RPMI8226 (cell line): ENCODE data around the gene TXNRD2.

Experiments
- DNase-seq: peaks from one replicate; pipeline ENCODE4 v3.0.0-alpha.2; 2015

TXNRD2 gene

DNA sequence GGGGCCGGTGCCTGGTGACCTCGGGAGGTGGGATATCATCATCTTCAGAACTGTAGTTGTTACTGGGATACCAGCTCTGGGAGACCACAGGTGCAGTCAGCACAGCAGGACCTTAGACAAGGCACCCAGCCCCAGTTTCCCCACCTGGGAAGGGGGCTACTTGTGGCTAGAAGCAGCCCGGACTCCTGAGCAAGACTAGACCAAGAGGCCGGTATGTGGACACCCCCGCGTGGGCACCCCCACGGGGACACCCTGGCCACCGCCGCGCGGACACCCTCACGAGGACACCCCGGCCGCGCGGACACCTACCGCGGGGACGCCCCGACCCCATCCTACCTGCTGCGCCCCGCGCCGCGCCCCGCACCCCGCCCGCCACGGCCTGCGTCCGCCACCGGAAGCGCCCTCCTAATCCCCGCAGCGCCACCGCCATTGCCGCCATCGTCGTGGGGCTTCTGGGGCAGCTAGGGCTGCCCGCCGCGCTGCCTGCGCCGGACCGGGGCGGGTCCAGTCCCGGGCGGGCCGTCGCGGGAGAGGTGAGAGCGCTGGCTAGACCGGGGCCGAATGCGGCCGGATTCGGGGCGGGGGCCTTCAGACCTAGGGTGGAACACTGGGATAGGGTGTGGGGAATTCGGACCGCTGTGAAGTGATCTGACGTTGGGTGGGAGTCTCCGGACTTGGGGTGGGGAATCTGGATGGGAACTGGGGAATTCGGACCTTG lies at the start of gene TXNRD2, which contains the start of gene COMT:
TXNRD2 (minus strand) TSS at position 454 of the 718 bp plus-strand sequence; CDS start at position 439, 15 bp downstream.
COMT (plus strand) TSS at position 408 of the 718 bp plus-strand sequence. CDS start 20,755 bp downstream, outside the sequence.
- peak; percentile 45 for DNase-seq

DNA sequence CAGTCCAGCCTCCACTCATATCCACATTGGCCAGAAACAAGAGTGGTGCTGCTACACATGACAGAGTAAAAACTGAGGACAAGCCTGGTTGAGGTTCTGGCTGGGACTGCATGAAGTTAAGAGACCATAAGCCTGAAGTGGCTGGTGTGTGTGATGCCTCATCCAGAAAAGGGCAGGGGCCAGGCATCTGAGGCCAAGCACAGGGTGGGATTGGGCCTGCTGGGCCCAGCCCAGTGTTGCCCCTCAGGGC lies 49.7 kb upstream of the TXNRD2 start:
- DNase-seq = no peak

DNA sequence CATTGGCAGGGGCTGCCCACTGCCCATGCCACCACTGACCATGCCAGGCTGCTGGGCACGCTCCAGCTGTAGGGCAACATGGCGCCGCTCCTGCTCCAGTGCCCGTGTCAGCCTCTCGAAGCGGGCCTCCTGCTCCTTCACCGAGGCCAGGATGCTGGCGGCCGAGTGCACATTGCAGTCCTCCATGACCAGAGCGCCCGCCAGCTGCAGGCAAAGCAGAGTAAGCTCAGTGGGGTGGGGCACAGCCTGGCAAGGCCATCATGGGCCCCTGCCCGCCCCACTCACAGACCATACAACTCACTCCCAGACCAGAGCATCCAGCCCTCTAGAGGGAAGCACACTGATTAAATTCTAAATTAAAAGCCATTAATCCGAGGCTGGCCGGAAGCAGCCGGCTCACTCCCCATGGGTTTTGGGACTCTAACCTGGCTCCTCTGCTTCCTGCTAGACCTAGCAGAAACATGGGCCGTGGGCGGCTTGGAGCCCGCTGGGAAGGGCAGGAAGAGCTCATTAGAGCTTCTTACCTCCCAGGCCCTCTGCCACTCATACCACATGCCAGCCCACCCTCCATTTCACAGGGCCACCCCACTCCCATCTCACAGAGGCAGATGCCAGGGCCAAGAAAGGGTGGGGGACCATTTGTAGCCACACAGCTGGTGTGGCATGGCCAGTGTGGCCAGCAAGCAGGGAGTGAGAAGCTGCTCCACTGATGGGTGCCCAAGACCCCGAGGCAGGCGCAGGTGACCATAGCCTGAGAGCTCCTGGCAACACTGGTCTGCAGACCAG lies 49.2 kb upstream of the TXNRD2 start:
- no peak for DNase-seq

DNA sequence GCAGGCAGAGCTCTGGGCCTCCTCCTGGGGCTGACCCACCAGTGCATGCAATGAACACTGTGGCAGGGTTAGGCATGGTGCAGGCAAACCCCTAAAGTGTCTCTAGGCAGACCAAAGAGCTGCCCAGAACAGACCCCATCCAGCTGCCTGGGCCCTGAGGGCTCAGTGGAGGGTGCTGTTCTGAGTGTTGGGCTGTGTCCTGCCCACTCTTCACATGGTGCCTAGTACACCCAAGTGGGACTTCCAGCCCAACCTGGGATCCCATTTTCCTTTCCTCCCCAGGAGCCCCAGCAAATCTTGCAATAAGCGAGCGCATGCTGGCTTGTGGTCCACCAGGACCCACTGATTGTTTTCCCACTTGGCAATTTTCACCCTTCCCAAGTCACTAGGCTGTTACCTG lies 48.6 kb upstream of the TXNRD2 start:
- no peak for DNase-seq

DNA sequence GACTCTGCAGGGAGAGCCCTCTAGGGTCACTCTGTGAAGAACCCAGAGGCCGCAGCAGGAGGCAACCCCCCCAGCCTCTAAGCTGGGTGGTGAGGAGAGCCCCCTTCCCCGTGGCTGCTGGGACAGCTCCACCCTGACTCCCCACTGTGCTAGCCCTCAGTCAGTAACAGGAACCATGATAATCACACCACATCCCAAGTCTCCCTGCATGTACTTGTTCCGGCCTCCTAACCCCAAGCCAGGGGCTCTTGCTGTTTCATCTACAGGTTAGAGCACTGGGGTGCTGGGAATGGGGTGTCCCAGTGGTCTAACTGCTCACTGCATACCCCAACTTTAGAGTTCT lies 48.1 kb upstream of the TXNRD2 start:
- DNase-seq = no peak

GRCh38 chr22:19988965-19989724 lies 47.5 kb upstream of the TXNRD2 start:
- DNase-seq = no peak

DNA sequence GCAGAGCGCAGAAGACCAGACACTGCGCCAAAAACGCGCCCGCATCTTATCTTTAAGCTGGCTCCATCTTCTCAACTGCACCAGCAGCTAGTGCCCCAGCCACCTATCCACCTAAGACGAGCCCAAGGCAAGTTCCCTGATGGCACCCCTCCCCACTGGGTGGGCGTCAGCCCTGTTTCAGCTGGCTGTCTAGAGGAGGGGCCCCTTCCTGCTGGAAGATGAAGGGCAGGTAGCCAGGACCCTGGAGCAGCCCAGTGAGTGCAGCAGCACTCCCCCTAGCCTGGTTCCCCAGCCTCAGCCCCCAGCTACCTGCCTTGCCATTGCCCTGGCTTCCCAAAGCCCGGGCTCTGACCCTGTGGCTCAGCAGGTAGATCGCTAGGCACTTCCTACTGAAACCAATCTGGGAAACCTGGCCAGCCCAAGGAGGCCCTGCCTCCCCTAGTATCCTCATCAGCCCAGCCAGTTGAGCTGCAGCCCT lies 46.8 kb upstream of the TXNRD2 start:
- DNase-seq = no peak

- DNase-seq = no peak
Measured at GRCh38 chr22:19987394-19988306, 46.0 kb upstream of the TXNRD2 start.

- peak; percentile 47 for DNase-seq
Measured at GRCh38 chr22:19986410-19987341, 45.1 kb upstream of the TXNRD2 start.

DNA sequence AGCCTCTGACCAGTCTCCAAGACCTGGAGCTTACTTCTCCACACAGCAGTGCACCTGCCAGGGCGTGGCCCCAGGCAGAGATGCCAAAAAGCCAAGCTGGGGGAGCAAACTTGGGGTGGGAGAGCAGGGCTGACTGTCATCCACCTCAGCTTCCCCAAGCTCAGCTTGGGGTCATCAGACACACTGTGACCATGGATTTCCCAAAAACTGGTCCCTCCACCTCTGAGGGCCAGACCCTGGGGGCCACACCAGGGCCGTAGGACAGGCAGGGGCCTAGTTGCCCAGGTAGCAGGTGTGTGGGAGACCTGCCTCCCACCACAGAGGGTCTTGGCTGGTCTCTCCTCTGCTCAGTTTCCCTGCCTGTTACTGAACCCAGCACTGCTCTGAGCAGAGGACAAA lies 44.4 kb upstream of the TXNRD2 start:
- no peak for DNase-seq

- DNase-seq = no peak
Measured at GRCh38 chr22:19984851-19985811, 43.5 kb upstream of the TXNRD2 start.

- no peak for DNase-seq
Measured at GRCh38 chr22:19984201-19984753, 42.7 kb upstream of the TXNRD2 start.

DNA sequence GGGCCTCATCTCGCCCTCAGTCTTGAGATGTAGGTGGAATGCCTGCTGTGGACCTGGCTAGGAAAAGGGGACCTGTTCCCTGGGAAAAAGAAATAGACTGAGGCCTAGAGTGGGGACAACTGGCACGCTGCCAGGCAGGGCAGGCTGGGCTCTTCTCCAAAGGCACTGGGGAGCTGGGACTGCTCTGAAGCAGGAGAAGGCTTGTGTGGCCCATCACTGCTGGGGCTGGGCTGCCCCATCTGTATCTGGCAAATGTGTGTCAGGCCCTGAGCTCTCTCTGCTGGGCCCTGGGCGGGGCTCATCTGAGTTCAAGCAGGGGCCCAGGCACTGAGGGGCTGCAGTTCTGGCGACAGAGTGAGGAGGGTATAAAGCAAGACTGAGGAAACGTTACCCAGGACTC lies 42.1 kb upstream of the TXNRD2 start:
- no peak for DNase-seq

GRCh38 chr22:19982991-19983578 lies 41.5 kb upstream of the TXNRD2 start:
- no peak for DNase-seq

GRCh38 chr22:19981961-19982920 lies 40.6 kb upstream of the TXNRD2 start:
- DNase-seq = no peak

DNA sequence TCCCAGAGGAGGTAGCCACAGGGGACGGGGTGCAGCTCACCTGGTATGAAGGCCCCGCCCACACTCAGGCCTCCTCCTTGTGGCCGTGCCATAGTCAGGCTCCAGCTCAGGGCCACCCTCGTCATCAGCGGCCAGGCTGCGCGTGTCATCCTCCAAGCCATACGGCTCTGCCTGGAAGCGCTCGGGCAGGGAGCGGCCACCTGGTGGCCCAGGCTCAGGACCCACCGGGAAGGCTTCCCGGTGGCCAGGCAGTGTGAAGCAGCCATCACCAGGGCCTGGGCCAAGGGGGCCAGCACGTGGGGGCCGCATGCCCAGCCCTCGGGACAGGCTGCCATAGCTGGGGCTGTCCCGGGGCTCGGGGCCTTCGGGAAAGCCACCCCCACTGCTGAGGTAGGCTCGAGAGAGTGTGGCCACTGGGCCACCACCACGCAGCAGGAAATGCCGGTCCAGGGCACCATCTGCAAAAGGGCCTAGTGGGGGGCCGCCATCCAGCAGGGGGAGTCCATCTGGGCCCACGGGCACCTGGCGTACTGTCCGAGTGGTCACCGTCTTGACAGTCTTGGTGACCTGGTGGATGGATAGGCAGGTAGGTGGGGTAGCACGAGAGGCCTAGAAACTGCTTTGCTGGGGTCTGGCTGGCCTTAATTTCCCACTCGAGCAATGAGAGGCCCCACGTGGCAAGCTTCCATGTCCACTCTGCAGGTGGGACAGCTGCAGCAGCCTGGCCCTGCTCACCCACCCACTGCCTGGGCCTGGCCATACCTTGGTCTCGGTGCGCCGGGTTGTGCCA lies 39.7 kb upstream of the TXNRD2 start:
- no peak for DNase-seq

- no peak for DNase-seq
Measured at GRCh38 chr22:19980766-19981165, 39.1 kb upstream of the TXNRD2 start.
